Hematopoietic multipotent progenitor cell (in vitro differentiated cells): Measurements from ENCODE around the gene APOOL. TPM values are rescaled to one million over a fixed set of nuclear protein-coding genes. Genes with fewer than 3 reads are reported as not detected.
A peak's percentile ranks its signal among the peaks of the same experiment; 100 is the strongest.
"Not testable (repeated sequence)": the region's sequence is repeated elsewhere in the genome, so short reads cannot be mapped to it uniquely, and the experiment has no call there.

Source experiments
- DNase-seq, 3 donors: peaks; one replicate each; pipeline ENCODE4 v3.0.0-alpha.2; 2011 to 2015; ENCODE audit warnings: low read depth in 2 of 3, low spot score in 2 of 3
- total RNA-seq: library from RNA; depleted of rRNA; stranded (reverse); fragments of >200 nt; gene quantifications from one replicate; pipeline ENCODE4 v1.2.3, GENCODE V29; 2012

APOOL gene, protein sequence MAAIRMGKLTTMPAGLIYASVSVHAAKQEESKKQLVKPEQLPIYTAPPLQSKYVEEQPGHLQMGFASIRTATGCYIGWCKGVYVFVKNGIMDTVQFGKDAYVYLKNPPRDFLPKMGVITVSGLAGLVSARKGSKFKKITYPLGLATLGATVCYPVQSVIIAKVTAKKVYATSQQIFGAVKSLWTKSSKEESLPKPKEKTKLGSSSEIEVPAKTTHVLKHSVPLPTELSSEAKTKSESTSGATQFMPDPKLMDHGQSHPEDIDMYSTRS
- 3.0 TPM for total RNA-seq

DNA sequence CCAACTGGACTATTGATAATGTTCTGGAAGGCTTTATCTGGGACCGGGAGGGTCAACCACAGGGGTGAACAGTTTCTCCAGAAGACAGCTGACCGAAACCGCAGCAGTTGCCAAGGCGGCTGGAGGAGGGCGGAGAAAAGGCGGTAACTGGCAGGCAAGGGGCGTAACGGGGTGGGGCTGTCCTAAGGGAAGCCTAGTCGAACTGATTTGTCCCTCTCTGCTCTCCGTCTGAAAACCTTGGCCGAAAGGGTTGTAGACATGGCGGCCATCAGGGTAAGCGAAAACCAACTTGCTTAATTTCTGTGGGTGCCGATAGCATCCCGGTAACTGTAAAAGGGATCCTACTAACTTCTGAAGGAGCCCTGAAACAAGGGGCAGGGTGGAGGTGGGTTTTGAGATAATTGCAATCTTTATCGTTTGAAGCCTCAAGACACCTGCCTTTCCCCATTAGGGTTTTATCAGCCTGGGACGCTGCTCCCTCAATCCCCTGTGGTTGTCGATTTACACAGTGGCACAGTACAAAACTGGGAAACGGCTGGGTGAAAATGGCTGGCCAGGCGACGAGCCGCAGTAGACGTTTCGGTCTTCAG lies at the start of gene APOOL:
Gene APOOL, plus strand, starts transcription at position 223 of the 590 bp plus-strand sequence. Its CDS starts 36 bp downstream, at position 259.
- DNase-seq, result peak; percentile 31 to 91 (median 84)

DNA sequence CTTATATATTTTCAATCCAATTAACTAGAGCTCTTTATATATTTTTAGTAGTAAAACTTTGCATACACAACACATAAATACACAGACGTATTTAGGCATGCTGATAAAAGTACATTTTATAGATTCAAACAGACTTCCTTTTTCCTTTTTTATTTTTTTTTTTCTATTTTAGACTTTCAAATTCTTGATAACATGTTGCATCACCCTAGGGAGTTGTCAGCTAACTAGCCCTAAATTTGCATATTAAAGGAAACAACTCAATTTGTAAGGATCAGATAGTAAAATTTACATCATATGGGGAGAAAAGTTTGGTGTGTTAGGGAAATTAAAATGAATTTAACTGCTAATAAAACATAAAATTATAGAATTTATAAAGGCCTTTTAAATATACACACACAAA lies 47.4 kb upstream of the APOOL start:
- DNase-seq, result no peak

DNA sequence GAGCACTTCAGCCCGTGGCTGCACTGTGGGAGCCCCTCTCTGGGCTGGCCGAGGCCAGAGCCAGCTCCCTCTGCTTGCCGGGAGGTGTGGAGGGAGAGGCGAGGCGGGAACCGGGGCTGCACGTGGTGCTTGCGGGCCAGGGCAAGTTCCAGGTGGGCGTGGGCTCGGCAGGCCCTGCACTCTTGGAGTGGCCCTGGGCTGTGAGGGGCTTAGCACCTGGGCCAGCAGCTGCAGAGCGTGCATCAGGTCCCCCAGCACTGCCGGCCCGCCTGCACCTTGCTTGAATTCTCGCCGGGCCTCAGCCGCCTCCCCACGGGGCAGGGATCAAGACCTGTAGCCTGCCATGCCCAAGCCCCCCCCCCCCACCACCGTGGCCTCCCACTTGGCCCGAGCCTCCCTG lies 28.9 kb upstream of the APOOL start:
- DNase-seq, result no peak

DNA sequence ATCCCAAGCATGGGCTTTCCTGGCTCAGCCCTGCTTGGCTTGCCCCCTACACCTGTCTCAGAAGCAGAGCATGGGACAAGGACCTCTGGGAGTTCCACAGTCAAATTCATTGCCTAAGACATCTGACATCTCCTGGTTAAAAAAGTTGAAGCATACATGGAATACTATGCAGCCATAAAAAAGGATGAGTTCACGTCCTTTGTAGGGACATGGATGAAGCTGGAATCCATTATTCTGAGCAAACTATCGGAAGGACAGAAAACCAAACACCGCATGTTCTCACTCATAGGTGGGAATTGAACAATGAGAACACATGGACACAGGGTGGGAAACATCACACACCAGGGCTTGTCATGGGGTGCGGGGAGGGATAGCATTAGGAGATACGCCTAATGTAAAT lies 11.9 kb upstream of the APOOL start:
- DNase-seq, result not testable (repeated sequence)

DNA sequence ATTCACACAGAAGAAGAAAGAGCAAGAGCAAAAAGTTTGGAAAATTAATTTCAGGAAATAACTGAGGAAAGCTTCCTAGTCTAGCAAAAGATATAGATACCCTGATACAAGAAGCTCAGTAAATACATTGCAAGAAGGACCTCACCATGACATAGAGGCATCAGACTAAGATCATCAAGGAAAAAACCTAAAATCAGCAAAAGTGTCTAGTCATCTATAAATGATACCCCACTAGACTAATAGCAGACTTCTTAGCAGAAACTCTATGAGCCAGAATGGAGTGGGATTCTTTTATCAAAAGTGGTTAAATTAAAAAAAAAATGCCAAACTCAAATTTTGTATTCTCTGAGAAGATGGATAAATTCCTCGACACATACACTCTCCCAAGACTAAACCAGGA lies 10.5 kb upstream of the APOOL start:
- DNase-seq, result no peak

DNA sequence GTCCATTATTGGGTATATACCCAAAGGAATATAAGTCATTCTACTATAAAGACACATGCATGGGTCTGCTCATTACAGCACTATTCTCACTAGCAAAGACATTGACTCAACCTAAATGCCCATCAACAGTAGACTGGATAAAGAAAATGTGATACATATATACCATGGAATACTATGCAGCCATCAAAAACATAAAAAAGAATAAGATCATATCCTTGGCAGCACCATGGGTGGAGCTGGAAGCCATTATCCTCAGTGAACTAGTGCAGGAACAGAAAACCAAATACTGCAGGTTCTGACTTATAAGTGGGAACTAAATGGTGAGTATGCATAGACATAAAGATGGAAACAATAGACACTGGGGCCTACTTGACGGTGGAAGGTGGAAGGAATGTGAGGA lies 2.3 kb upstream of the APOOL start:
- no peak for DNase-seq

DNA sequence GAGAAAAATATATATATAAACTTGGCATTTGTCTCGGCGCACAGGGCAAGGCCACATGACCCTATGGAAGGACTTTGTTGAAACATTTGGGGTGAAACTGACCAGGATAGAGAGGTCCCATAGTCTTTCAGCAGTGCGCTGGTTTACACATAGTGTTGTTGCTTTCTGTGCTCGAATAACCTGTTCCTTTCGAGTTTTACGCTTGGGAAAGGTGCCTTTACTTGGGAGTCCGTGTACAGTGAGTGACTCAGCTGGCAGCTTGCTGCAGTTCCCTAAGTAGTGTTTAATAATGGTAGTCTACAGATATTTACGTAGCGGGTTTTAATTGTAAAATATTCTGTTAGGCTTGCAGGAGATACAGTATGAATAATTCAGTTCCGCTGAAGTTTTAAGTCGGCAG lies 578 bp downstream of the APOOL start:
- peak in 1 of 3 donors; percentile 5 for DNase-seq

DNA sequence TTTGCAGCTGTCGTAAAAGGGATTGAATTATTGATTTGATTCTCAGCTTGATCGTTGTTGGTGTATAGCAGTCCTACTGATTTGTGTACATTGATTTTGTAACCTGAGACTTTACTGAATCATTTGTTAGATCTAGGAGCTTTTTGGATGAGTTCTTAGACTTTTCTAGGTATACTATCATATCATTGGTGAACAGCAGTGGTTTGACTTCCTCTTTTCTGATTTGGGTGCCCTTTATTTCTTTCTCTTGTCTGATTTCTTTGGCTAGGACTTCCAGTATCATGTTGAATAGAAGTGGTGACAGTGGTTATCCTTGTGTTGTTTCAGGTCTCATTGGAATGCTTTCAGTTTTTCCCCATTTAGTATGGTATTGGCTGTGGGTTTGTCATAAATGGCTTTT lies 8.4 kb downstream of the APOOL start:
- no peak for DNase-seq

DNA sequence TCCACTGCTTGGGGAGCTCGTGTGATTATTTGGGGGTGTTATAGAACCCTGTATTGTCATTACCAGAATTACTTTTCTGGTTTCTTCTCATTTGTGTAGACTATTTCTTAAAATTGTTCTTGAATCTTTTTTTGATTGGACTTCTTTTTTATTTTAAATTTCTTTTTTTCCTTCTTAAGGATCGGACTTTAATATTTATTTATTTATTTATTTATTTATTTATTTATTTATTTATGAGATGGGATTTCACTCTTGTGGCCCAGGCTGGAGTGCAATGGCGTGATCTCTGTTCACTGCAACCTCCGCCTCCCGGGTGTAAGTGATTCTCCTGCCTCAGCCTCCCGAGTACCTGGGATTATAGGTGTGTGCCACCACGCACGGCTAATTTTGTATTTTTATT lies 11.7 kb downstream of the APOOL start:
- DNase-seq, result not testable (repeated sequence)

DNA sequence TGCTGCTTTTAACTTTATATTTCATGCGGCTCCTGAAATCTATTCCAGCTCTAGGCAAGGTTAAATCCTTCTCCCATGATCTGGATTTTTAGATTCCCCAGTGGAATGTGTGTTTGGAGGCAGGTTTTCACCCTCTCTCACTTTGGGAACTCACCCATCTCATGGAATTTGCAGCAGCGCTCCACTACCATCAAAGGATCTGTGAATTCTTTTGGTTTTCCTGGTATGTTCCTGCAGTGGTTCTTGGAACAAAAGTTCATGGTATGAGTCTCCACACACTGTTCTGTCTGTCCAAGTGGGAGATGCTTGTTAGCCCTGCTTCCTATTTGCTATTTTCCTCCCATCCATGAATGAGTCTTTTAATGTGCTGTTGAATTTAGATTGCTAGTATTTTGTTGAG lies 14.0 kb downstream of the APOOL start:
- DNase-seq, result no peak

DNA sequence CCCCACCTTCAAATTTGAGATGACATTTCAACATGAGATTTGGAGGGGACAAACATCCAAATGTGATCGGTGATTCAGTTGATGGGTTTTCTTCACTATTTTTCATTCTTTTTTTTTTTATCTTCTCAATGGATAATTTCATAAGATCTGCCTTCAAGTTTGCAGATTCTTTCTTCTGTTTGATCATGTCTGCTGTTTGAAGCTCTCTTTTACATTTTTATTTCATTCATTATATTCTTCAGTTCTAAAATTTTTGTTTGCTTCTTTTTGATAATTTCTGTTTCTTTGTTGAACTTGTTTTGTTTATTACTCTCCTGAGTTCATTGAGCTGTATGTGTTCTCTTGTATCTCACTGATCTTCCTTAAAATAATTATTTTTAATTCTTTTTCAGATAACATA lies 14.8 kb downstream of the APOOL start:
- DNase-seq, result no peak

DNA sequence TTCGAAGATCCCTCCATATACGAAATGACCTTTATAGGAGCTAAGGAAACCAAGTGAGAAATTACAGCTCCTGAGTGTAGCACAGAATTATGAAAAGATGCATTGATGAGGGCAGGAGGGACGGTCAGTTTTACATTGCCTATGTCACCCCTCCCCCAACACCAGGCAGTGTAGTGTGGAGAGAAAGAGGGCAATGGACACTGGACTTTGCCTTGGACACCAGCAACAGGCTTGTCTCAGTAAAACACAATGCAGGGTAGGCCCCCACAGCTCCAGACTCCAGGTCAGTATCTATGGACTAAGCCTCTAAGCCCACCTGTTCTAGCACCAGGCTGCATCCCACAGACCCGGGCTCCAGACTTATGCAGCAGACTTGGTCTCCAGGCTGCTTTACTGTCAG lies 16.5 kb downstream of the APOOL start:
- no peak for DNase-seq

DNA sequence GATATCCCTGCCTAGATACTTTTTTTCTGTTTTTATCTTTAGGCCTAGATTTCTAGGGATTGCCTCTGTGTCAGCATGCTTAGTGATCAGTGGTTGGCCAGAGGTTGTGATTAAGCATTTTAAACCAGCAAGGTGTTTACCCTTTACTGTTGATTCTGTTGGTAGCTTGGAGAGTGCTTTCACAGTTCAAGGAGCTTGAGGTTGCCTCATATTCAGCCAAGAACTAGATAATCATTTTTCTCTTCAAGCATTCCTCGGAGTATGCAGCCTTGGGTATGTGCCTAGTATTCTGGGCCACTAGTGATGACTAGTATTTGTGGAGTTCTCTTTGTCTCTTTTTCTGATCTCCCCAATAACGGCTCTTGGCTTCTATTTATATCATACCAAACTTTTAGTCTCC lies 20.4 kb downstream of the APOOL start:
- no peak for DNase-seq

DNA sequence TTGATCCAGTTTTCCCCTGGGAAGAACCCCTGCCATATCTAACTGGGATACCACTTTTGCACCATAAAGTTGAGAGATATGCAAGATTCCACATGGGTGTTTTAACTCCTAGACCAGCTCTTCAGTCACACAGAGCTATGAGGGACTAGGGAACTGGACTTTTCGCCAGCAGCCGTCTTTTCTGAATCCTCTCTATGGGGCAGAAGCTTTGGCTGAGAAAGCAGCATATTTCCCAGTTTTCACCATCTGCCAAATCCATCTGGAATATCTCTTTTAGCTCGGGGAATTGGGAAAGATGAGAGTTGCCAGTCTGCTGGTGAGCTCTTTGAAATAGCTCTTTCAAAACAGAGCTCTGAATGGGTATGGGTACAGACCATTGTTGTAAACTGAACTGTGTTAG lies 20.9 kb downstream of the APOOL start:
- no peak for DNase-seq

DNA sequence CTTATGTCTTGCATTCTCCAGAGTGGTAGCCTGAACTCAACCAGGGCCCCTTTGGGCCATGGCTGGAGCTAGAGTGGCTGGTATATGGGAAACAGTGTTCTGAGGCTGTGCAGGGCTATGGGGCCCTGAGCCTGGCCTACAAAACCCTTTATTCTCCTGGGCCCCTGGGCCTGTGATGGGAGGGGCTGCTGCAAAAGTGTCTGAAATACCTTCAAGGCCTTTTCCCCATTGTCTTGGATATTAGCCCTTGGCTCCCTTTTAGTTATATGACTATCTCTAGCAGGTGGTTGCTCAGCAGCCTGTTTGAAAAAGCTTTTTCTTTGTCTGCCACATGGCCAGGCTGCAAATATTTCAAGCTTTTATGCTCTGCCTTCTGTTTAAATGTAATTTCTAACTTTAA lies 22.5 kb downstream of the APOOL start:
- DNase-seq, result no peak

DNA sequence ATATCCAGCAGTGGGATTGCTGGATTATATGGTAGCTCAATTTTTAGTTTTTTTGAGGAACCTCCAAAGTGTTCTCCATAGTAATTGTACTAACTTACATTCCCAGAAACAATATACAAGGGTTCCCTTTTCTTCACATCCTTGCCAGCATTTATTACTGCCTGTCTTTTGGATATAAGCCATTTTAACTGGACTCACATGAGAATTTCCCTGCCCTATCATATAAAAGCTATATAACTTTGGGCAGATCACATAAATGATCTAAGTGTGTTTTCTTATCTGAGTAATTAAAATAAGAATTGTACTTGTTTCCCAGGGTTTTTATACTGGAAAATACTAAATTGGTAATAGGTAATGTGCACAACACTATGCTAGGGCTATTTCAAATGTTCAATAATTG lies 25.4 kb downstream of the APOOL start:
- DNase-seq, result no peak

DNA sequence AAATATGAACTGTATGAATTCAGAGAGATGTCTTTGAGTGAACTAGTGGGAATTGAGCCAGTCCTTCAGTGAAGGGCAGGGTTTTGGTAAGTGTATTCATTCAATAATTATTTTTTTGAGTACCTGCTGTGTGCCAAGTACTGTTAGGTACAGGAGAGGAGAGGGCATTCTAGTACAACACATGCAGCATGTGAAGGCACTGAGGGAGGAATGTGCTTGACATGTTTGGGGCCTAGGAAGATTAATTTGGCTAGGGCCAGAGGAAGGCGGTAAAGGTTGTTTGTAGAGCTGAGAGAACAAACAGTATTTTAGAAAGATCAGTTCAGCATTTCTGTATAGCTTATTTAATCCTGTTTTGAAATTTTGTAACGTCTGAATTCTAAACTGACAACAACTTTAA lies 27.8 kb downstream of the APOOL start:
- no peak for DNase-seq

DNA sequence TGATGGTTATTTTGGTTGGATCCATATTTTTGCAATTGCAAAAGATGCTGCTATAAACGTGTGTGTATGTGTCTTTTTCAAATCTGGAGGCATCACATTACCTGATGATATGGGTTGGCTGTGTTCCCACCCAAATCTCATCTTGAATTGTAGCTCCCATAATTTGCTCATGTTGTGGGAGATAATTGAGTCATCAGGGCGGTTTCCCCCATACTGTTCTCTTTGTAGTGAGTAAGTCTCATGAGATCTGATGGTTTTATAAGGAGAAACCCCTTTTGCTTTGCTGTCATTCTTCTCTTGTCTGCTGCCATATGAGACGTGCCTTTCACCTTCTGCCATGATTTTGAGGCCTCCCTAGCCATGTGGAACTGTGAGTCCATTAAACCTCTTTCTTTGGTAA lies 33.4 kb downstream of the APOOL start:
- no peak for DNase-seq

DNA sequence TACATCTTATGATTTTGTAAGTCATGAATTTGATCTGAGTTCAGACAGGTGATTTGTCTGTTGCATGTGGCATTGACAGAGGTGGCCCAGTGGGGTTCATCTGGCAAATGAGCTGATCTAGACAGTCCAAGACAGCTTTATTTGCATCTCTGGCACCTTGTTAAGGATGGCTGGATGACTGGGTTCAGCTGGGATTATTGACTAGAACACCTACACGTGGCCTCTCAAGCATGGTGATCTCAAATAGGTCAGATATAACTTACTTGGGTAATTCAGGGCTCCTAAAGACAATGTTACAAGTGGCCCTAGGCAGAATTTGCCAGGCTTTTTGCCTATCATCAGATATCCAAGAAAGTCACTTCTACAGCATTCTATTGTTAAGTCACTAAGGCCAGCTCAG lies 48.0 kb downstream of the APOOL start:
- no peak for DNase-seq

DNA sequence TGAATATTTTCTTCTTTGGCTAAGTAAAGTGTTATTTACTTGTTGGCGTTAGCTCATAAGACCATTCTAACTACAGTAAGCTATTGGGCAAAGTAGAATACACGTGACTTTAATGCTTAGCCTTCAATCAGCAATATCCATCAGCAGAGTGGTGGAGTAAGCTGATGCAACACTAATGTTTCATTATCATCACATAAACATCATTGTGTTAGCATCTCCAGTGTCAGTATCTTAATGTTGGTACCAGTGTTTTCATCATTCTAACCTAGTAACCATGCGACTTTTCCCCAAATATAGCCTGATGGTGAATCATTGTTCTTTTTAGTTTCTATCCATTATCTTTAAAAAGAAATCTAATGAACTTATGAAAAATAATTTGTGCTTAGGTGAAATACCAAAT lies 48.5 kb downstream of the APOOL start:
- no peak for DNase-seq

DNA sequence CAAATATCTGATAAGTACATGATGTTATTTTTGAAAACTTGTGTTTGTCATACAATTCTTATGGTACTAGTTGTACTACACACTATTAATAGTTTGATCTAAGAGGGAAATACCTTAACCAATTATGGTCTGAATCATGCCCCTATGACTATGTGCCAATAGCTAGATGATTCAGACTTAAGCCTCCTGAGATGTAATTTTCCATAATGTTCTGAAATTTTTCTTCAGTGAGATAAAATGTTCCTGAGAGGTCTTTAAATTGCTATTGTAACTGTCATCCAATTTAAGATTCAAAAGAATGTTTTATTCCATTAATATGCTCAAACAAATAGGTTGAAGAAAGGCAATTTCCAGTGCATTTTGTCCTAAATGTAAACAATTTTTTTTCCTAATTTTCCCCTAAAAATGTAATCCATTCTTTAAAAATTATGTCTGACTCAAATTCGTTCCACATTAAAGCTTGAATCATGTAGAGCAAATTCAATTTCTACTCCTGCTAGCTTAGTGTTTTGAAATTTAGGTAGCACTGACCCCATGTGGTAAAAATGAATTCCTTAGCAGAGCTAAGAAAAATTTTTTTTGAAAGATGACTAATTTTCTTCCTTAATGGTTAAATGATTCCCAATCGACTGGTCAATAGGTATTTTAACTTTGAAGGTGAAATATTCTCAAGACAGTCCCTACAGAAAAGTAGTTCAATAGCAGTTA lies 49.1 kb downstream of the APOOL start:
- peak in 2 of 3 donors; percentile 3 to 26 for DNase-seq

DNA sequence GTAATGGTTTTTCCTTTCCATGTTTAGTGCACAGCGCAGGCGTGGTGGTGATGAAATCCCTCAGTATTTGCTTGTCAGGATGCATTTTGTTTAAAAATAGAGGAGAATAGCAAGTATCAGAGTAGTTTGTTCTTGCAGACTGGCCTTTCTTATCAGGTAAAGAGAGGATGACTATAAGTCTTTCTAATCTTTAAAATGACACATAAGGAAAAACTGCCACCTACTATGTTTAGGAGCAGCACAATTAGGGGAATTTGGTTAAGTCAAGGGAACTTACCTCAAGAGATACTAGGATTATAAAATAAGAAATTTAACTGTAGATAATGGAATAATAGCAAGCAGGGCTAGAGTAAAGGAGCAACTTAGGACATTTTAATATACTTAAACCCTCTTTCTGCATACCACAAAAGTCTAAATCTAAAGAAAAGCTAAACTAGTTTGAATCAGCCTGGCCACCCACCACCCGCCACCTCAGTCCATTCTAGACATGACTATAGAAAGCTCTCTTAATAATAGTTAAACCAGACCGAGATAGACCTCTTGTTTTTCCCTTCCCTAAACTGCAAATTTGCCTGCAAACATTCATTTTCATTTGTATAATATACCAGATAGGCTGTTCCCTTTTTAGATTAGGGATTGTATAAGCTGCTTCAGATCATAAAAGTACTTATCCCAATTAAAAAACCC lies 62.0 kb downstream of the APOOL start:
- DNase-seq, result no peak
